Amygdala (tissue), 56 donors: ENCODE results near the gene EPB41L4B.
"Not testable (repeated sequence)": the region's sequence is repeated elsewhere in the genome, so short reads cannot be mapped to it uniquely, and the experiment has no call there.

Source experiments
- DNase-seq, 56 donors: peaks; one replicate each; lab custom pipeline; 2025; lab: John Stamatoyannopoulos, UW

EPB41L4B gene

GRCh38 chr9:109249615-109250014, 71.2 kb downstream of the EPB41L4B start:
- no peak for DNase-seq

- DNase-seq = no peak
Observed at GRCh38 chr9:109248133-109248581, 72.7 kb downstream of the EPB41L4B start.

GRCh38 chr9:109247228-109247627, 73.6 kb downstream of the EPB41L4B start:
- DNase-seq = no peak

- peak in 1 of 56 donors; percentile 9 for DNase-seq
Observed at GRCh38 chr9:109246533-109246932, 74.3 kb downstream of the EPB41L4B start.

GRCh38 chr9:109245310-109245897, 75.5 kb downstream of the EPB41L4B start:
- DNase-seq = no peak

GRCh38 chr9:109244179-109245132, 76.4 kb downstream of the EPB41L4B start:
- peak in 44 of 56 donors; percentile 1 to 77 (median 27) for DNase-seq

GRCh38 chr9:109242741-109243140, 78.1 kb downstream of the EPB41L4B start:
- peak in 5 of 56 donors; percentile 5 to 27 (median 18) for DNase-seq

GRCh38 chr9:109242014-109242413, 78.8 kb downstream of the EPB41L4B start:
- DNase-seq = peak in 5 of 56 donors; percentile 10 to 22 (median 11)

- DNase-seq = no peak
Observed at GRCh38 chr9:109241207-109241606, 79.7 kb downstream of the EPB41L4B start.

- no peak for DNase-seq
Observed at GRCh38 chr9:109239240-109239639, 81.6 kb downstream of the EPB41L4B start.

- DNase-seq = no peak
Observed at GRCh38 chr9:109238655-109239054, 82.2 kb downstream of the EPB41L4B start.

- no peak for DNase-seq
Observed at GRCh38 chr9:109238125-109238524, 82.7 kb downstream of the EPB41L4B start.

GRCh38 chr9:109232449-109233237, 88.2 kb downstream of the EPB41L4B start:
- no peak for DNase-seq

GRCh38 chr9:109231593-109231992, 89.3 kb downstream of the EPB41L4B start:
- no peak for DNase-seq

- no peak for DNase-seq
Observed at GRCh38 chr9:109230277-109230676, 90.6 kb downstream of the EPB41L4B start.

- no peak for DNase-seq
Observed at GRCh38 chr9:109229682-109230081, 91.2 kb downstream of the EPB41L4B start.

- no peak for DNase-seq
Observed at GRCh38 chr9:109228093-109228642, 92.7 kb downstream of the EPB41L4B start.

GRCh38 chr9:109225629-109226028, 95.2 kb downstream of the EPB41L4B start:
- DNase-seq = no peak

- no peak for DNase-seq
Observed at GRCh38 chr9:109224751-109225150, 96.1 kb downstream of the EPB41L4B start.

GRCh38 chr9:109218242-109218641, 102.6 kb downstream of the EPB41L4B start:
- DNase-seq = not testable (repeated sequence)
